ENCODE results near the gene CDX2.

CDX2 gene

DNA sequence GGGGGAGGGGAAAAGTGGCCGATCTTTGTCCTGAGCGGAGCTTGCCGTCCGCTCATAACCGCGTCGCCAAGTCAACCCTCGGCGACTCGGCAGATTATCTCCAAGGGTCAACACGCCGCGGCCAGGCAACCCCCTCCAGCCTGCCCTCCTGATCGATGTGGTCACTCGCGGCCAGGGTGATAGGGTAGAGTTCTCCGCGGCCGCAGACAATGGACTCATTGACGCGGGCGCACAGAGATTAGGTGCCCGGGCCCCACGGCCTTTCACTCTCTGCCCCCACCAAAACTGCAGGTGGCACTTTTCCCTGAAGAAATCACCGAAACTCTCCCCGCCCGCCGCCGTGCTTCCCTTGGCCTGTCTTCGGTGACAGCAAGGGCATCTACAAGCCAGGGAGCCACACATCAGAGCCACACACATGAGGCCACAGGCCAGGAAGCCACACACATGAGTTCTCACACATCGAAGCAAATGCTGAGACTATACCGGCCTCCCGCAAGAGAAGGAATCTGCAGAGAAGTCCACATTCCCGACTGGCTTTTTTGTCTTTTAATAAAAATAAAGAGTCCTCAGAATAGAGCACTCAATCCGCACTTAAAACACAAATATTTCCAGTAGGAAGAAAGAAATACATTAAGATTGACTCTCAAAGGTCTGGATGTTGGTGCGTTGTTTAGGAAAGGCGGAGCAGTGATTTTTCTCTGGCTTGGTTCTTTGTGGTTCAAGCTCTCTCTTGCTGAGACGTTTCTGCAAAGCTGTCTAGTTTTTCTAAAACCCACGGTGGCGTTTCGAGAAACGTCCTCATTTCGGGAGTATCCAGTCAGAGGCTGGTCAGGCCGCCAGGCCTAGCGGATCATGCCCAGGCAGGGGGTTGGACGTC lies 50.8 kb downstream of the CDX2 start:
- no peak for FAIRE-seq
- DNase-seq (ENCODE audit: low spot score) = no peak

DNA sequence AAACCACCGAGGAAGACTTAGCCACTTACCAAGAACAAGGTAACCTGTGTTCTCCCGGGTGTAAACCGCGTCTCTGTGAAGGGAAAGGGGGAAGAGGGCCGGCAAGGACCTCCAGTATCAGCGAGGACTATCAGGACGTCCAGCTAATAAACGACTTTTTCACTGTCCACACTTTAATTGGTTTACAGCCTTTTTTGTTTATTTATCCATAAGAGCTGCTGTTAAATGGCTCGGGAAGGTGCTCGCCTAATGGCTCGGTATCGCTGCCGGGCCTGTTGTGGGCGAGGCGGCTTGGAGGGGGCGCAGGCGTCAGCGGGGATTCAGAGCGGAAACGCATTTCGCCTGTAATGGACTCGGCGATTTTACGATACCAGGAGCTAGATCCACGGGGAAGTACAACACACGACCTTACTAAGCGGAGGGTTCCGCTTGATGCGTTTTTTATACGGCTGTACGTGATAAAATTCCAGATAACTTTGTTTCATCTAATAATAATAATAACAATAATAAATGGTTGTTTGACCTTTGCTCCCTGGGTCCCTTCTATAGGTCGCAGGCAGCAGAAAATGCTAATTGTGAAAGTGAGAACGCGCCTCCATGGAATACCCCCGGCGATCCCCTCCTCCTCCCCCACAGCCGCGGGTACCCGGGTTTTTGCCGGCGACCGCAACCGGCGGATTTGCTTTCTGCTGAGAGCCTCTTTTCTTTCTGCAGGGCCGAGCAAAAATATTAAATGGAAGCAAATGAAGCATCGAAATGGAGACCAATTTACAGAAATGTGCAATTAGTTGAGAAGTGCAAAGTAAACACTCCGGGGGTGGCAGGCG lies 51.8 kb downstream of the CDX2 start:
- FAIRE-seq (no peak), DNase-seq (ENCODE audit: low spot score) (no peak)

DNA sequence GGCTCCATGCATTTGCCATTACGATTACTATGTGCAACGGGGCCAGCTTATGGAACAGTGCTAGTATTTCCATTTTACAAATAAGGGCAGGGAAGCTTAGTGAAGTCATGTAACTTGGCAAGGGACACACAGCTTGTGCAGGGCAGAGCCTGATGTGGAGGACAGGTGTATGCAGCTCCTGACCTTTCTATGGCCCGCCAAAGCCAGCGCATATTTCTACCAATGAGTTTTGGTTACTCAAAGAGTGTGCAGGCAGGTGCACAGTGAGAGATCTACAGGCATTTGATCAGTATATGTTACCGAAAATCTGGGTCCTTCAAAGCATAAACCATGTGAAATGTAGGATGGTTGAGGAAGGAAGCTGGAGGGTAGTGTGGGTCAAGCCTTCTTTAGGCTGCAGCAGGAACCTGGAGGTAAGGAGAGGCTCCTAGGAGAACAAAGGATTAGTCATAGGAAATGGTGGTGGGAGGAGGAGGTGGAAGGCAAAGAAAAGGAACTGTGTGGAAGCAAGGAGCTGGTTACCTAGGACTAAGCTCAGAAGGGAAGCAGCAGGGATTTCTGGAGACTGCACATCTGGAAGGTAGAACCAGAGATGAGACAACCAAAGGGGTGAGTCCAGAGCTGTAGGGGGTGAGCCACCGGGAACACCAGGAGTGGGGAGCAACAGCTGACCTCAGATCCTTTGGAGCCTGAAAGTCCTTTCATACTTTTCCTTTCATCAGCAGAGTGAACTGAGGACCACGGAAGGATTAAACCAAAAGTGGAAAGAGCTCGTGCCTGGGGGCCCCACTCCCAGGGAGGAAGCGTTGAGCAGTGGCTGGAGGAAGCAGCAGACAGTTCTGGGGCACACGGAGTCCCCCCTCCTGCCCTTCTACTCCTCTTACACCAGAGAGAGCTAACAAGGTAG lies 53.6 kb downstream of the CDX2 start:
- FAIRE-seq = no peak

DNA sequence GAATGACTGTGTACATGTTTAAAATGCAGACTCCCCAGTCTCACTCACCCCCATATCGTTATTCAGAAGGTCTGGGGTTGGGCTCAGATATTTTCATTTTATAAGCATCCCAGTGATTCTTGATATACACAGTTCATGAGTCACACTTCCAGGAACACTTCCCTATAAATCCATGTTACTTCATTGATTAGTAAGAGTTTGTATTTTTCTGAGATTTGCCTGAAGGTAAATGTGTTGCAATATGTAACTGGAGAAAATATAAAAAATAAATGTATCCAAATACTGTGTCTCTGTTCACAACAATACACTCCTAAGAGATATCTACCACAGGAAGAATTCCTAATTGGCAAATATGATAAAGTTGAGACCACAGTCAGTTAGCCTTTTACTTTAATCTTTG lies 56.0 kb downstream of the CDX2 start:
- DNase-seq (ENCODE audit: low spot score) (no peak), FAIRE-seq (no peak)

More for the DNA sequence above, 53.6 kb downstream of the CDX2 start:
- DNase-seq (ENCODE audit: low spot score) = no peak

DNA sequence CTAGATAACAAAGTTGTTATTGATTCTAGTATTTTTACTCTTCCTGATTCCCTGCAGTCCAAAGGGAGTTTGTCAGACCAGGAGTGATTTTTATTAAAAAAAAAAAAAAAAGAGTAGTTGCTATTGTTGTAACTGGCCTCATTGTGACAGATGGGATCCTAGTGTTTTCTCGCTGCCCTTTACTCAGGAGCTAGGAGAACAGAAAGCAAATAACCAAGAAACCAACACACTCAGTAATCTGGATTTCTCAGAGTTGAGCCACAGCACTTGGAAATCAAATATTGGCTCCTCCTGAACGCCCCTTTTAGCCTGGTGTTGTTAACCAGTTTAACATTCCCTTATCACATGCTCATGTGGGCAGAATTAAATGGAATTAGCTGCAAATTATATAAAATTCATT lies 57.6 kb downstream of the CDX2 start:
- FAIRE-seq (no peak), DNase-seq (ENCODE audit: low spot score) (no peak)

All from RCC 7860 (cell line).